Activated T-helper 1 cell treated with anti-CD3 and anti-CD28 coated beads, Interleukin-12 subunit alpha, Interleukin-12 subunit beta, Interleukin-2, Interleukin-4 antibody, amounts not matched to agents 30 ng/mL and 10 ng/mL and 1 ng/mL, durations not matched to agents 14 hours and 24 hours and 36 hours (primary cell): ENCODE results near the gene SERTAD3. TPM values are rescaled to one million over a fixed set of nuclear protein-coding genes. Genes with fewer than 3 reads are reported as not detected.

Source experiments
- total RNA-seq: library from RNA; stranded (reverse); gene quantifications from 2 replicates; pipeline ENCODE4 v1.2.3, GENCODE V29; 2022

SERTAD3 gene
- total RNA-seq, 1 donor from 2014 or later = 10.0 TPM

Other genes with a start within 250 kb of the SERTAD3 start
- gene TTC9B, start 226.0 kb downstream of the SERTAD3 start, total RNA-seq = not detected in 2 replicates
- 0.12 TPM in 1 of 2 replicates, not detected in the other for gene CCNP, start 217.6 kb downstream of the SERTAD3 start, total RNA-seq
- gene AKT2, start 159.0 kb downstream of the SERTAD3 start, total RNA-seq = 160 and 170 TPM in 2 replicates
- 26.4 and 28.1 TPM in 2 replicates for gene C19orf47, start 95.9 kb downstream of the SERTAD3 start, total RNA-seq
- 45.0 and 45.3 TPM in 2 replicates for gene PLD3, start 95.6 kb downstream of the SERTAD3 start, total RNA-seq
- not detected in 2 replicates for gene HIPK4, start 54.2 kb downstream of the SERTAD3 start, total RNA-seq
- 0.99 and 1.7 TPM in 2 replicates for gene PRX, start 31.0 kb downstream of the SERTAD3 start, total RNA-seq
- gene SERTAD1, start 18.3 kb downstream of the SERTAD3 start, total RNA-seq = 18.3 and 19.4 TPM in 2 replicates
- 6.1 and 8.2 TPM in 2 replicates for gene BLVRB, start 21.4 kb upstream of the SERTAD3 start, total RNA-seq
- 0.21 and 0.69 TPM in 2 replicates for gene SPTBN4, start 22.7 kb upstream of the SERTAD3 start, total RNA-seq
- gene SHKBP1, start 132.5 kb upstream of the SERTAD3 start, total RNA-seq = 102 and 113 TPM in 2 replicates
- gene LTBP4, start 157.0 kb upstream of the SERTAD3 start, total RNA-seq = 107 and 116 TPM in 2 replicates
- 18.1 and 20.6 TPM in 2 replicates for gene NUMBL, start 246.3 kb upstream of the SERTAD3 start, total RNA-seq